WTC11 (cell line): ENCODE data around the gene TOGARAM2. TPM values are rescaled to one million over a fixed set of nuclear protein-coding genes. Genes with fewer than 3 reads are reported as not detected.

ENCODE experiments used
- ATAC-seq: fragments of 200-7000 bp; cut with Tn5 transposase; 2 replicates; pipeline ENCODE4 v1.10.0; 2021; ENCODE audit warnings: mild to moderate bottlenecking, moderate library complexity
- CTCF ChIA-PET: fragments of 300-600 bp; sonication (Branson Sonifier 250); formaldehyde crosslinking; loops from one replicate; lab custom pipeline; 2021; ENCODE audit warnings: antibody characterized with exemption; lab: Charles Lee
- POLR2A ChIA-PET: fragments of 350-600 bp; sonication (Branson Sonifier 250); formaldehyde crosslinking; loops from one replicate; lab custom pipeline; 2021; ENCODE audit warnings: antibody characterized with exemption; lab: Charles Lee
- DNase-seq: peaks from one replicate; pipeline ENCODE4 v3.0.0; 2021; ENCODE audit warnings: low spot score
- H3K27ac Mint-ChIP-seq: 2 replicates; pipeline ENCODE4 v1.8.0; 2021; ENCODE audit warnings: mixed read lengths
- H3K27me3 Mint-ChIP-seq: 2 replicates; pipeline ENCODE4 v1.8.0; 2021; ENCODE audit warnings: low read depth, mild to moderate bottlenecking, moderate library complexity, mixed read lengths
- H3K36me3 Mint-ChIP-seq: 2 replicates; pipeline ENCODE4 v1.8.0; 2021; ENCODE audit warnings: mixed read lengths
- H3K4me1 Mint-ChIP-seq: 2 replicates; pipeline ENCODE4 v1.8.0; 2022; ENCODE audit warnings: mixed read lengths
- H3K4me3 Mint-ChIP-seq: 2 replicates; pipeline ENCODE4 v1.8.0; 2021; ENCODE audit warnings: mild to moderate bottlenecking, moderate library complexity, mixed read lengths
- H3K9me3 Mint-ChIP-seq: 2 replicates; pipeline ENCODE4 v1.8.0; 2021; ENCODE audit warnings: mixed read lengths
- AR ChIP-seq: fragments of 250-450 bp; sonication (Bioruptor Pico); IDR thresholded peaks from 2 replicates; pipeline ENCODE4 v1.9.0; 2021; ENCODE audit warnings: mild to moderate bottlenecking
- ARID4B ChIP-seq: sonication (generic); formaldehyde crosslinking; IDR thresholded peaks from 2 replicates; pipeline ENCODE4 v1.8.0; 2023; ENCODE audit warnings: missing genetic modification reagents, mild to moderate bottlenecking, borderline replicate concordance
- ATF3 ChIP-seq: sonication (generic); formaldehyde crosslinking; conservative IDR thresholded peaks from 2 replicates; pipeline ENCODE4 v1.8.1; 2022; ENCODE audit warnings: mild to moderate bottlenecking, missing genetic modification reagents
- E2F5 ChIP-seq: sonication (generic); formaldehyde crosslinking; IDR thresholded peaks from 2 replicates; pipeline ENCODE4 v1.8.1; 2022; ENCODE audit warnings: mild to moderate bottlenecking, moderate library complexity, missing genetic modification reagents
- EMX1 ChIP-seq: fragments of 250-450 bp; sonication (Bioruptor Pico); IDR thresholded peaks from 2 replicates; pipeline ENCODE4 v1.8.0; 2021; ENCODE audit warnings: mild to moderate bottlenecking
- ETV6 ChIP-seq: sonication (generic); formaldehyde crosslinking; IDR thresholded peaks from 2 replicates; pipeline ENCODE4 v1.8.1; 2022; ENCODE audit warnings: mild to moderate bottlenecking, missing genetic modification reagents
- FOXJ3 ChIP-seq: sonication (generic); formaldehyde crosslinking; IDR thresholded peaks from 2 replicates; pipeline ENCODE4 v1.9.0; 2021; ENCODE audit warnings: missing genetic modification reagents, mild to moderate bottlenecking, borderline replicate concordance
- FOXK1 ChIP-seq: sonication (generic); formaldehyde crosslinking; IDR thresholded peaks from 2 replicates; pipeline ENCODE4 v1.8.0; 2022; ENCODE audit warnings: mild to moderate bottlenecking, moderate library complexity, missing genetic modification reagents
- GTF2I ChIP-seq: fragments of 250-450 bp; sonication (Bioruptor Pico); conservative IDR thresholded peaks from 2 replicates; pipeline ENCODE4 v1.4.0; 2021; ENCODE audit warnings: mild to moderate bottlenecking
- KAT7 ChIP-seq: sonication (generic); formaldehyde crosslinking; IDR thresholded peaks from 2 replicates; pipeline ENCODE4 v1.8.1; 2023; ENCODE audit warnings: missing genetic modification reagents, mild to moderate bottlenecking, borderline replicate concordance
- MLX ChIP-seq: sonication (generic); formaldehyde crosslinking; IDR thresholded peaks from 2 replicates; pipeline ENCODE4 v1.8.1; 2023; ENCODE audit warnings: mild to moderate bottlenecking, missing genetic modification reagents, moderate library complexity
- MXD4 ChIP-seq: fragments of 250-450 bp; sonication (Bioruptor Pico); IDR thresholded peaks from 2 replicates; pipeline ENCODE4 v1.8.0; 2021; ENCODE audit warnings: mild to moderate bottlenecking, moderate library complexity, borderline replicate concordance
- NFATC4 ChIP-seq: fragments of 250-450 bp; sonication (Bioruptor Pico); IDR thresholded peaks from 2 replicates; pipeline ENCODE4 v1.9.0; 2021; ENCODE audit warnings: mild to moderate bottlenecking
- NFE2L1 ChIP-seq: sonication (generic); formaldehyde crosslinking; IDR thresholded peaks from 2 replicates; pipeline ENCODE4 v1.8.1; 2023; ENCODE audit warnings: missing genetic modification reagents
- RELA ChIP-seq: sonication (generic); formaldehyde crosslinking; IDR thresholded peaks from 2 replicates; pipeline ENCODE4 v1.8.1; 2022; ENCODE audit warnings: missing genetic modification reagents, mild to moderate bottlenecking, borderline replicate concordance
- STAT6 ChIP-seq: sonication (generic); formaldehyde crosslinking; conservative IDR thresholded peaks from 2 replicates; pipeline ENCODE4 v1.8.1; 2023; ENCODE audit warnings: mild to moderate bottlenecking, low read depth, missing genetic modification reagents, moderate library complexity
- ZNF121 ChIP-seq: sonication (generic); formaldehyde crosslinking; IDR thresholded peaks from 2 replicates; pipeline ENCODE4 v1.8.0; 2023; ENCODE audit warnings: missing genetic modification reagents
- ZNF263 ChIP-seq: sonication (generic); formaldehyde crosslinking; IDR thresholded peaks from 2 replicates; pipeline ENCODE4 v1.8.1; 2022; ENCODE audit warnings: low read depth, mild to moderate bottlenecking, moderate library complexity, missing genetic modification reagents
- total RNA-seq: library from RNA; stranded (reverse); gene quantifications from 3 replicates; pipeline ENCODE4 v1.2.3, GENCODE V29; 2021

Gene TOGARAM2
- total RNA-seq, 1 experiment from 2014 or later, result 1.0 TPM

- TF ChIP-seq ARID4B (no peak), GTF2I (CRISPR knock-in tag) (no peak), STAT6 (CRISPR knock-in tag) (no peak), NFATC4 (CRISPR knock-in tag) (no peak), FOXJ3 (CRISPR knock-in tag) (no peak)
- TF ChIP-seq, all 79 proteins: peak for 0
Measured at GRCh38 chr2:28949190-28949589, 31.9 kb upstream of the TOGARAM2 start (continued).

GRCh38 chr2:28949617-28950305 lies 31.3 kb upstream of the TOGARAM2 start:
- ATAC-seq, result peak; percentile 38
- no peak for DNase-seq
- peaks cover 20% of the 10 kb centered on the region for H3K4me1 Mint-ChIP-seq
- peaks cover 37% of the 10 kb centered on the region for H3K9me3 Mint-ChIP-seq
- peak overlapping the region; percentile 1; the same call in 1 of the 2 replicates for H3K27ac Mint-ChIP-seq
- CTCF ChIA-PET, result no interaction called here
- 0 out of 2 replicates have a peak, but pooled peaks cover 2% of the 10 kb centered on the region for H3K27me3 Mint-ChIP-seq
- peaks cover 51% of the 10 kb centered on the region for H3K36me3 Mint-ChIP-seq
- POLR2A ChIA-PET, result no interaction called here
- H3K4me3 Mint-ChIP-seq, result no peak overlapping the region
- TF ChIP-seq AR (CRISPR knock-in tag) (0 out of 2 replicates have a peak, but pooled peaks have one; percentile 23), E2F5 (no peak), ZNF121 (CRISPR knock-in tag) (0 out of 2 replicates have a peak, but pooled peaks have one; percentile 13), EMX1 (CRISPR knock-in tag) (0 out of 2 replicates have a peak, but pooled peaks have one; percentile 47)

- ATAC-seq (no peak), DNase-seq (no peak)
- Mint-ChIP-seq H3K4me3 (no peak overlapping the region), H3K36me3 (peaks cover 40% of the 10 kb centered on the region), H3K9me3 (peaks cover 31% of the 10 kb centered on the region), H3K27ac (no peak overlapping the region), H3K27me3 (0 out of 2 replicates have a peak, but pooled peaks cover 2% of the 10 kb centered on the region), H3K4me1 (peaks cover 29% of the 10 kb centered on the region)
- ChIA-PET CTCF (interaction anchor here (0.6 kb wide), 1 partner anchor 384 kb away, joined by 8 read pairs; no protein-coding TSS in a partner anchor), POLR2A (no interaction called here)
- TF ChIP-seq ATF3 (CRISPR knock-in tag) (no peak), MLX (CRISPR knock-in tag) (no peak), FOXK1 (CRISPR knock-in tag) (no peak), ETV6 (CRISPR knock-in tag) (no peak), RELA (no peak), ZNF263 (no peak), MXD4 (CRISPR knock-in tag) (no peak), KAT7 (CRISPR knock-in tag) (no peak), NFE2L1 (no peak)
Measured at GRCh38 chr2:28950941-28951630, 30.0 kb upstream of the TOGARAM2 start.
